ENCODE measurements around the gene ZNF532. TPM values are rescaled to one million over a fixed set of nuclear protein-coding genes. Genes with fewer than 3 reads are reported as not detected.

The ZNF532 gene
- polyA plus RNA-seq, 2 donors = 9.9 to 10.6 TPM

DNA sequence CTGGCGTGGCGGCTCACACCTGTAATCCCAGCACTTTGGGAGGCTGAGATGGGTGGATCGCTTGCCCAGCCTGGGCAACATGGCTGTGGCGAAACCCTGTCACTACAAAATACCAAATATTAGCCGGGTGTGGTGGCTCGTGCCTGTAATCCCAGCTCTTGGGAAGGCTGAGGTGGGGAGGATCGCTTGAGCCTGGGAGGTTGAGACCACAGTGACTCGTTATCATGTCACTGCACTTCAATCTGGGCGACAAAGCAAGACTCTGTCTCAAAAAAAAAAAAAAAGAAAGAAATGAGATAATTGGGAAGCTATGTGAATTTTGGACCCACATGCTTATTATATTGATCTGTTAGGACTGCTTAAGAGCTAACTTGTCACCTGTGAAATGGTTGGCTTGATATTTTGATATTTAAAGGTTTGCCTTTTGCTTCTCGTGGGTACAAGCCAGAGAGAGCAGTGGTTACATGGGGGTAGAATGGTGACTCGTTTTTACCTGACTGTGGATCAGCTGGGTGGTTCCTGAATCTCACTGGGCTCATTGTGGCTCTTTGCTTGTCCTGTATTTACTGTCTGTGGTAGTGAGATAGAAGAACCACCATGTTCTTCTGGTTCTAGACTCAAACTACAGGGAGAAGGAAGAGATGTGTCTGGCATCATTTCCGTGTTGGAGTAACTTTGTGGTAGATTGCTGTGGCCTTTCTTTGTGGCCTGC, 28.9 kb downstream of the ZNF532 start:
- Histone ChIP-seq H3K4me1 (ENCODE audit: control insufficient read depth in 2 of 2, insufficient read depth in 2 of 2, low read length in 1 of 2) (peaks cover 0 to 4% of the 10 kb centered on the region in 2 donors), H3K36me3 (ENCODE audit: control insufficient read depth in 2 of 2, insufficient read depth in 2 of 2, low read length in 1 of 2) (no peaks in the 10 kb centered on the region), H3K9me3 (ENCODE audit: control insufficient read depth in 2 of 2, insufficient read depth in 1 of 2, low read depth in 1 of 2, low read length in 1 of 2) (no peaks in the 10 kb centered on the region), H3K4me3 (ENCODE audit: low read depth in 1 of 2, low read length in 2 of 2) (no peak overlapping the region), H3K27ac (ENCODE audit: low read depth in 2 of 2, low read length in 1 of 2) (no peak overlapping the region), H3K27me3 (ENCODE audit: control insufficient read depth in 1 of 2, insufficient read depth in 2 of 2, low read length in 2 of 2) (no peaks in the 10 kb centered on the region)
- WGBS, 2 donors = 83 to 87% methylated on average over 12 of the region's 12 CpGs

DNA sequence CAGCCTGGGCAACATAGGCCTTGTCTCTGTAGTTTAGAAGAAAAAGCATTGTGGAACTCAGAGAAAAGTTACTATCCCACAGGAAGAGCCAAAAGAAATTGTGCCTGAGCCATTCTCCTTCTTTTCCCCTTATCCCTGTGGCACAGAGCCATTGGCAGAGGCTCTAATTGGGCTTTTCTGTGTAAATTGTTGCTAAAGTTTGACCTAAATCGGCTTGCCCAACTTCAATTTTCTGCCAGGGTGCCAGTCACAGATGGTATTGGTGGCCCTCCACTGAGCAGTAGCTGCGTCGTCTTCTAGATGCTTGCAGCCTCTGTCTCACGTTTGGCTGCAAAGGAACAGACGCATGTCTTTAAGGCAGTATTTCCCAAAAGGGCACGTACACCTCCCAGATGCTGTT, 30.3 kb downstream of the ZNF532 start:
- Histone ChIP-seq H3K4me1 (ENCODE audit: control insufficient read depth in 2 of 2, insufficient read depth in 2 of 2, low read length in 1 of 2) (peaks cover 0 to 4% of the 10 kb centered on the region in 2 donors), H3K27me3 (ENCODE audit: control insufficient read depth in 1 of 2, insufficient read depth in 2 of 2, low read length in 2 of 2) (no peaks in the 10 kb centered on the region), H3K4me3 (ENCODE audit: low read depth in 1 of 2, low read length in 2 of 2) (no peak overlapping the region), H3K27ac (ENCODE audit: low read depth in 2 of 2, low read length in 1 of 2) (no peak overlapping the region), H3K36me3 (ENCODE audit: control insufficient read depth in 2 of 2, insufficient read depth in 2 of 2, low read length in 1 of 2) (no peaks in the 10 kb centered on the region), H3K9me3 (ENCODE audit: control insufficient read depth in 2 of 2, insufficient read depth in 1 of 2, low read depth in 1 of 2, low read length in 1 of 2) (no peaks in the 10 kb centered on the region)
- WGBS, 2 donors = 48 to 65% methylated on average over 6 of the region's 6 CpGs

DNA sequence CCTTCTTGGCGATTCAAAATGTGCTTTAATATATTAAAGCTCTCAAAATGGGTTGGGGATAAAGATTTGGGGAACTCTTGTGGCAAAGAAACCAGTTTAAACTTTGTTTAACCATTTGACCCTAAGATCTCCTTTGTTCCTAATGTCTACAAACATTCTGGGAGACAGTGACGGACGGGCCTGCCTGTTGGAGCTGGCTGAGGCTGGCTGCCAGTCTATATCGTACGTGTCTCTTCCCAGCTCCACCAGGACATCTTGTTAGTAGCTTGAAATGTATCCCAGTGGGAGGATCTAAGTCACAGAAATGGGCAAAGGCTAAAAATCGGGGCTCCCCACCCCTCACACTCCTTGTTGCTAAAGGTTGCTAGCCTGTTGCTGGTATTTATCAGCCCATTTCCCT, 30.7 kb downstream of the ZNF532 start:
- H3K27ac ChIP-seq (ENCODE audit: low read depth in 2 of 2, low read length in 1 of 2) = no peak overlapping the region
- no peaks in the 10 kb centered on the region for H3K27me3 ChIP-seq (ENCODE audit: control insufficient read depth in 1 of 2, insufficient read depth in 2 of 2, low read length in 2 of 2)
- no peaks in the 10 kb centered on the region for H3K36me3 ChIP-seq (ENCODE audit: control insufficient read depth in 2 of 2, insufficient read depth in 2 of 2, low read length in 1 of 2)
- no peaks in the 10 kb centered on the region for H3K9me3 ChIP-seq (ENCODE audit: control insufficient read depth in 2 of 2, insufficient read depth in 1 of 2, low read depth in 1 of 2, low read length in 1 of 2)
- H3K4me1 ChIP-seq (ENCODE audit: control insufficient read depth in 2 of 2, insufficient read depth in 2 of 2, low read length in 1 of 2) = peaks cover 0 to 4% of the 10 kb centered on the region in 2 donors
- H3K4me3 ChIP-seq (ENCODE audit: low read depth in 1 of 2, low read length in 2 of 2) = no peak overlapping the region
- WGBS, 2 donors = 33 to 58% methylated on average over 6 of the region's 6 CpGs

DNA sequence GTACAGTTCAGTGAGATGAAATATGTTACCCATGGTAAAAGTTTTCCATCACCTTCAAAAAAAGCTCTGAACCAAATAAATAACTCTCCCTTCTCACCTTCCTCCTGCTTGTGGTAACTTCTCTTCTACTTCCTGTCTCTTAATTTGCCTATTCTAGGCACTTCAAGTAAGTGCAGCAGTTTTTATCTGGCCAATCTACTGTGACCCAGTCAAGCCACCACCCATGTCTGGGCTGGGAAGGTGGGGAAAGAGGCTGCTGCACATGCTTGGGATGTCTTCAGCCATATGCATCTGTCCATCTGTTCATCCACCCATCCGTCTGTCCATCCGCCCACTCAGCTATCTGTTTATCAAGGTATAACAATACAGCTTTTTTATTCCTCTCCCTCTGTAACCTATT, 31.6 kb downstream of the ZNF532 start:
- Histone ChIP-seq H3K27ac (ENCODE audit: low read depth in 2 of 2, low read length in 1 of 2) (no peak overlapping the region), H3K36me3 (ENCODE audit: control insufficient read depth in 2 of 2, insufficient read depth in 2 of 2, low read length in 1 of 2) (no peaks in the 10 kb centered on the region), H3K27me3 (ENCODE audit: control insufficient read depth in 1 of 2, insufficient read depth in 2 of 2, low read length in 2 of 2) (no peaks in the 10 kb centered on the region), H3K4me1 (ENCODE audit: control insufficient read depth in 2 of 2, insufficient read depth in 2 of 2, low read length in 1 of 2) (peaks cover 0 to 4% of the 10 kb centered on the region in 2 donors), H3K9me3 (ENCODE audit: control insufficient read depth in 2 of 2, insufficient read depth in 1 of 2, low read depth in 1 of 2, low read length in 1 of 2) (no peaks in the 10 kb centered on the region), H3K4me3 (ENCODE audit: low read depth in 1 of 2, low read length in 2 of 2) (no peak overlapping the region)
- 86% methylated on average over 2 of the region's 2 CpGs for WGBS, 2 donors

DNA sequence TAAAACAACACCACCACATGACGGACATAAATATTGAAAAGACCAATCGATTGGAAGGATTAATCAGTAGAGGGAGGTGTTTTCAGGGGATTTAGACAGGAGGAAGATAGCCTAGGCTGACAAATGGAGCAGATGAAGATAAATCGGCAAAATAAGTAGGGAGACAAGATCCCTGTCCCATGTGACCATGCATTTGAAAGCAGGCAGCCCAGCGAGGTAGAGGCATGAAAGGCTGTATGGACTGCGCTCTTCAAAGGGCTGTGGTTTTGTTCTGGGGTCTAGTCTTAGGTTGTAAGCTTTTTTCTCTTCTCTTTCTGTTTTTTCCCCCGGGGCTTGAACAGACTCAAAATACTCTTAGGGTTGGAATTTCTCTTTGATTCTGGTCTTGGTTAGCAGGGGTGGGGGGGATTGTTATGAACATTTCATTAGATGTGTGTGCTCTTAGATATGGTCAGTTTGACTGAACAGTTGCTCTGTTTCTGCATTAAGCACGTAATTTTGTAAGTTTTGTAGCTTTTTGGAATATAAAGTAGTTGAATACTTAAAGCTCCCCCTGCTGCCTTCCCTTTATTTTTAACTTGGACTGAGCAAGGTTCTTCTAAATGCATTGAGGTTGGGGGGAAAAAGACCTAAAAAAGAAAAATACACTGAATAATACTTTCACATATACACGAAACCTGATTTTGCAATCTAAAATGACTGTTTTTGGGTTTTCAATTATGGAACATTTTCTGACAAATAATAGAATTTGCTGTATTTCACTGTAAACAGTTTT, 32.2 kb downstream of the ZNF532 start:
- Histone ChIP-seq H3K27me3 (ENCODE audit: control insufficient read depth in 1 of 2, insufficient read depth in 2 of 2, low read length in 2 of 2) (no peaks in the 10 kb centered on the region), H3K27ac (ENCODE audit: low read depth in 2 of 2, low read length in 1 of 2) (no peak overlapping the region), H3K9me3 (ENCODE audit: control insufficient read depth in 2 of 2, insufficient read depth in 1 of 2, low read depth in 1 of 2, low read length in 1 of 2) (no peaks in the 10 kb centered on the region), H3K4me3 (ENCODE audit: low read depth in 1 of 2, low read length in 2 of 2) (no peak overlapping the region), H3K4me1 (ENCODE audit: control insufficient read depth in 2 of 2, insufficient read depth in 2 of 2, low read length in 1 of 2) (peaks cover 0 to 4% of the 10 kb centered on the region in 2 donors), H3K36me3 (ENCODE audit: control insufficient read depth in 2 of 2, insufficient read depth in 2 of 2, low read length in 1 of 2) (no peaks in the 10 kb centered on the region)
- WGBS, 2 donors = 78 to 83% methylated on average over 8 of the region's 8 CpGs

DNA sequence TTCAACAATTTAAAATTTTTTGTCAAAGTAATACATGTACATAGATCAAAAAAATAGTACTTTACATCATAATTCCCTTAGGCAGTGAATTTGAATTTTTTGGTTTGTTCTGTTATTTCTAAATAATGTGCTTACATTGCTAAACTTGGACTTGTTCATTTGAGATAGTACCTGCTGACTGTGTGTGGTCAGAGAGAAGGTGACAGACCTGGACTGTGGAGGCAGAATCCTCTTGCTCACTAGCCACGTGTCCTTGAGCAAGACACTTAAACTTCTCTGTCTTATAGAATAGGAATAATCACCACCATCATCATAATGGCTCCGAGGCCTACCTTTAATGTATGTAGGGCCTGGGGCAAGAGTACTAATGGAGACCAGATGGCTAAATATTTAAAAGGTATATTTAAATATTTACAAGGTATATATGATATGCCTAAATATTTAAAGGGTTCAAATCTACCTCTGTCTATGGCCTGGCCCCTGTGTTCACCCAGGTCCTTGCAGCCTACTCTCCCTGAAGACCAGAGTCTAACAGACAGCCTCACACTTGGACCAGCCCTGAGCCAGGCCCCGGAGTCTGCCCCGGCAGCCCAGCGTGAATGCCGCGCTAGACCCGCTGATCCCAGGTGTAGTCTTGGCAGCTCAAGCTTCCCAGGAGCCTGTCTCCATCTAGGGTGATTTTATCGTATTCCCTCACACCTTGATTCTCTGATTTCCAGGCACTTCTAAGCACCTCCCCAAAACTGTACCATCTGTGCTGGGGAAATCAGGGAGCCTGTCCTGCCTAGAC, 33.5 kb downstream of the ZNF532 start:
- no peak overlapping the region for H3K27ac ChIP-seq (ENCODE audit: low read depth in 2 of 2, low read length in 1 of 2)
- no peaks in the 10 kb centered on the region for H3K9me3 ChIP-seq (ENCODE audit: control insufficient read depth in 2 of 2, insufficient read depth in 1 of 2, low read depth in 1 of 2, low read length in 1 of 2)
- no peak overlapping the region for H3K4me3 ChIP-seq (ENCODE audit: low read depth in 1 of 2, low read length in 2 of 2)
- peaks cover 0 to 4% of the 10 kb centered on the region in 2 donors for H3K4me1 ChIP-seq (ENCODE audit: control insufficient read depth in 2 of 2, insufficient read depth in 2 of 2, low read length in 1 of 2)
- 95% methylated on average over 9 of the region's 9 CpGs for WGBS, 2 donors
- no peaks in the 10 kb centered on the region for H3K36me3 ChIP-seq (ENCODE audit: control insufficient read depth in 2 of 2, insufficient read depth in 2 of 2, low read length in 1 of 2)
- H3K27me3 ChIP-seq (ENCODE audit: control insufficient read depth in 1 of 2, insufficient read depth in 2 of 2, low read length in 2 of 2) = no peaks in the 10 kb centered on the region

DNA sequence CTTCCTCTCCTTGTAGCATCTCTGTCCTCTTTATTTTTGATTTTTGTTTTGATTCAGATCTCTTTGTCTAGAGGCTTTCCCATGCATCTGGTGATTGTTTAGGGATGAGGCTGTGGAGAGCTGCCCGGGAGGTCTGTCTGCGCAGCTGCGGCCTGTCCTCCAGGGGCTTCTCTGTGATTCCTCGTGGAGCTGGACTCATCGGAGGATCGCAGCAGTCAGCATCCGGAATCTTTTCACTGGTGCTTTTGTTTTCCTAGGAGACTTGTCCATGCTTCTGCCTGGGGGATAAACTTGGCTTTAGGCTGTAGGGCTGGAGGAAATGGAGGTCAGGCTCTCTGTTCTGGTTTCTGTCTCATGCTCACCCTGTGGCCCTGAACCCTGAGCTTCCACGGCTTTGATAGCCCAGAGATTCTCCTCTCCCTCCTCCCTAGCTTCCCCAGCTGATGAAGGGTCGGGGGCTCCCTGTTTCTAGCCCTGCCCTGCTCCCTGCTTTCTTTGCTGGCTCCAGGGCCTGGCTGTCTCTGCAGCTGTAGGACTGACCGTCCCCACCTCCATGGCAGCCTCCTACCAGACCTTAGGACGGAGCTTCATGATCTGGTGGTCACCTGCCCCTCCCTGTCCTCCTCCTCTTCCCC, 35.5 kb downstream of the ZNF532 start:
- no peak overlapping the region for H3K4me3 ChIP-seq (ENCODE audit: low read depth in 1 of 2, low read length in 2 of 2)
- no peaks in the 10 kb centered on the region for H3K9me3 ChIP-seq (ENCODE audit: control insufficient read depth in 2 of 2, insufficient read depth in 1 of 2, low read depth in 1 of 2, low read length in 1 of 2)
- H3K27me3 ChIP-seq (ENCODE audit: control insufficient read depth in 1 of 2, insufficient read depth in 2 of 2, low read length in 2 of 2) = no peaks in the 10 kb centered on the region
- H3K27ac ChIP-seq (ENCODE audit: low read depth in 2 of 2, low read length in 1 of 2) = no peak overlapping the region
- WGBS, 2 donors = 81 to 82% methylated on average over 11 of the region's 11 CpGs
- H3K36me3 ChIP-seq (ENCODE audit: control insufficient read depth in 2 of 2, insufficient read depth in 2 of 2, low read length in 1 of 2) = no peaks in the 10 kb centered on the region
- no peaks in the 10 kb centered on the region for H3K4me1 ChIP-seq (ENCODE audit: control insufficient read depth in 2 of 2, insufficient read depth in 2 of 2, low read length in 1 of 2)

DNA sequence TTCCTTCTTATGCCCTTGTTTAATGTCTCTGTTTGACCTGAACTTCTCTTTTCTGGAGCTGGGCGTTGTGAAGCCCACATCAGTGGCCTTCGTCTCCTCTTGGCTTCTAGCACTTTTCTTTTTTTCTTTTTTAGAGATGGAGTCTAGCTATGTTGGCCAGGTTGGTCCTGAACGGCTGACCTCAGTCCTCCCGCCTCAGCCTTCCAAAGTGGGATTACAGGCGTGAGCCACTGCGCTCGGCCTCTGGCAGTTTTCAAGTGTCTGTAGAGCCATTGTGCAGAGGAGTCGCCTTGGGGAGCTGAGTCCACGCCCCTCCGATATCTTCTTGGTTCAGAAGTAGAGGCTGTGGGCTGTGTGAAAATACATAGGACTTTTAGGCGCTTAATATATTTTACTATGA, 36.5 kb downstream of the ZNF532 start:
- WGBS, 2 donors = 92 to 95% methylated on average over 11 of the region's 11 CpGs
- H3K9me3 ChIP-seq (ENCODE audit: control insufficient read depth in 2 of 2, insufficient read depth in 1 of 2, low read depth in 1 of 2, low read length in 1 of 2) = no peaks in the 10 kb centered on the region

DNA sequence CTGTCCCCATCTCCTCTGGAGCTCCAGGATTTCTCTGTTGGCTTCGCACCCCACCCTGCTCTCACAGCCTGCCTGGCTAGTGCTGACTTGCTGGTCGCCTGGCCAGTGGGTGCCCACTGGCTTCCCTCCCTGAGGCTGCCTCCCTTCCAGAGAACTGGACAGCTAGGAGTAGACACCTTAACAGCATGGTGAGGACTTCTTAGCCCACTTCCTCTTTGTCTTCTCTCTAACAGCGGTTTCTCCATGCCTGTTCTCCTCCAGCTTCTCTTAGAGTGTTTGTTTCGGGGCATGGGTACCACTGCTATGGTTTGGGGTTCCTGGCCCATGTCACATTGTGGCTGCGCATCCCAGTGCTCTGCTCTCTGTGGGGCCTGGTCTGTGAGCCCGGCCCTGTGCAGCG, 37.1 kb downstream of the ZNF532 start:
- Histone ChIP-seq H3K27me3 (ENCODE audit: control insufficient read depth in 1 of 2, insufficient read depth in 2 of 2, low read length in 2 of 2) (no peaks in the 10 kb centered on the region), H3K27ac (ENCODE audit: low read depth in 2 of 2, low read length in 1 of 2) (no peak overlapping the region), H3K36me3 (ENCODE audit: control insufficient read depth in 2 of 2, insufficient read depth in 2 of 2, low read length in 1 of 2) (no peaks in the 10 kb centered on the region), H3K4me1 (ENCODE audit: control insufficient read depth in 2 of 2, insufficient read depth in 2 of 2, low read length in 1 of 2) (no peaks in the 10 kb centered on the region), H3K9me3 (ENCODE audit: control insufficient read depth in 2 of 2, insufficient read depth in 1 of 2, low read depth in 1 of 2, low read length in 1 of 2) (no peaks in the 10 kb centered on the region), H3K4me3 (ENCODE audit: low read depth in 1 of 2, low read length in 2 of 2) (no peak overlapping the region)
- 95 to 96% methylated on average over 7 of the region's 7 CpGs for WGBS, 2 donors

More for the DNA sequence above, 36.5 kb downstream of the ZNF532 start:
- Histone ChIP-seq H3K4me1 (ENCODE audit: control insufficient read depth in 2 of 2, insufficient read depth in 2 of 2, low read length in 1 of 2) (no peaks in the 10 kb centered on the region), H3K27ac (ENCODE audit: low read depth in 2 of 2, low read length in 1 of 2) (no peak overlapping the region), H3K27me3 (ENCODE audit: control insufficient read depth in 1 of 2, insufficient read depth in 2 of 2, low read length in 2 of 2) (no peaks in the 10 kb centered on the region), H3K36me3 (ENCODE audit: control insufficient read depth in 2 of 2, insufficient read depth in 2 of 2, low read length in 1 of 2) (no peaks in the 10 kb centered on the region), H3K4me3 (ENCODE audit: low read depth in 1 of 2, low read length in 2 of 2) (no peak overlapping the region)

Data from esophagus (tissue), 2 donors.